Measurements from ENCODE around the gene TM9SF1. TPM values are rescaled to one million over a fixed set of nuclear protein-coding genes. Genes with fewer than 3 reads are reported as not detected.

TM9SF1 gene
- total and polyA plus RNA-seq, 9 of the 15 experiments (the other 6 are each of a cell fraction or from before 2014, with no cell fraction given), result 5.3 to 20.3 (median 11.8) TPM

DNA sequence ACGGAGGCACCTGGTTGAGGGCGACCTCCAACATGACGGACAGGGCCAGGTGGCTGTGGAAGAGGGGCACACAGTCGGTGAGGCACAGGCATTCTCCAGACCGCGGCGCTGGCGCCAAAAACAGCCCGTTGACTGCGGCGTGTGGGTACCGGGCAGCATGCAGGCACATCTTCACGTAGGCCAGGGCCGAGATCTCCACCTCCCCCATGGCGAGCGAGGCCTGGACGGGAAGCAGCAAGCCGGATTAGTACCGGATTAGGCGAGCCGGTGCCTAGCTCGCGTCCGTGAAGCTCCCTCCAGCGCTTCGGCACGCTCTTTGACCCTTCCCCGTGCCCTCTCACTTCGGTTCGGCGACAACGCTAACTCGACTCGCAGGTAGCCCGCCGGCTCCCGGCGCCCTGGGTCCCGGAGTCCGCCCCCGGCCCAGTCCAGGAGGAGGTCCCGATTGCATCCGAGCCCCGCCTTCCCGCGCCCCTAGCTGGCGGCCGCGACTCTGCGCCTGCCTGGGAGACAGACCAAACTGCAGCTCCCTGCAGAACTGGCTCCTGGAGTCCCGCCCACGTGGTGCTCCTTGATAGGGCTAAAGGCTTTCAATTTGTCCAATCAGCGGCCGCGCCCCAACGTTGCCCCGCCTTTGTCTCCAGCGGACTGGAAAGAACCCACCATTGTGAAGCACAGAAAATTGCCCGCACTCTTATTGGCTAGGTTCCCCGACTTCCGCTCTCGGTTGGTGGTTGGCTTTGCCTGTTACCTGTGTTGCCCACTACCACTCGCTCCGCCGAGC, 54.0 kb downstream of the TM9SF1 start, which contains the start of gene EMC9 (continued):
- TF ChIP-seq, protein P1, sequence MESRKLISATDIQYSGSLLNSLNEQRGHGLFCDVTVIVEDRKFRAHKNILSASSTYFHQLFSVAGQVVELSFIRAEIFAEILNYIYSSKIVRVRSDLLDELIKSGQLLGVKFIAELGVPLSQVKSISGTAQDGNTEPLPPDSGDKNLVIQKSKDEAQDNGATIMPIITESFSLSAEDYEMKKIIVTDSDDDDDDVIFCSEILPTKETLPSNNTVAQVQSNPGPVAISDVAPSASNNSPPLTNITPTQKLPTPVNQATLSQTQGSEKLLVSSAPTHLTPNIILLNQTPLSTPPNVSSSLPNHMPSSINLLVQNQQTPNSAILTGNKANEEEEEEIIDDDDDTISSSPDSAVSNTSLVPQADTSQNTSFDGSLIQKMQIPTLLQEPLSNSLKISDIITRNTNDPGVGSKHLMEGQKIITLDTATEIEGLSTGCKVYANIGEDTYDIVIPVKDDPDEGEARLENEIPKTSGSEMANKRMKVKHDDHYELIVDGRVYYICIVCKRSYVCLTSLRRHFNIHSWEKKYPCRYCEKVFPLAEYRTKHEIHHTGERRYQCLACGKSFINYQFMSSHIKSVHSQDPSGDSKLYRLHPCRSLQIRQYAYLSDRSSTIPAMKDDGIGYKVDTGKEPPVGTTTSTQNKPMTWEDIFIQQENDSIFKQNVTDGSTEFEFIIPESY (CRISPR knock-in tag; IDR thresholded peaks at IDR 0.05), result no peak
- TF ChIP-seq ETS2 (tag; IDR thresholded peaks at IDR 0.05; ENCODE audit: borderline replicate concordance, poor library complexity, severe bottlenecking), result no peak
- no peak for TF ChIP-seq SRSF3 (IDR thresholded peaks at IDR 0.05; ENCODE audit: insufficient read depth, low read length)
- no peak for TF ChIP-seq ZNF274 (IDR thresholded peaks at IDR 0.05; ENCODE audit: borderline replicate concordance, low read depth, low read length)
- TF ChIP-seq ZBTB1 (CRISPR knock-in tag; IDR thresholded peaks at IDR 0.05; ENCODE audit: borderline replicate concordance, low read depth), result no peak
- no peak for TF ChIP-seq NFIX (CRISPR knock-in tag; IDR thresholded peaks at IDR 0.05; ENCODE audit: low read depth)
- TF ChIP-seq SUPT5H (IDR thresholded peaks at IDR 0.05), result peak; percentile 66
- TF ChIP-seq, protein P2, sequence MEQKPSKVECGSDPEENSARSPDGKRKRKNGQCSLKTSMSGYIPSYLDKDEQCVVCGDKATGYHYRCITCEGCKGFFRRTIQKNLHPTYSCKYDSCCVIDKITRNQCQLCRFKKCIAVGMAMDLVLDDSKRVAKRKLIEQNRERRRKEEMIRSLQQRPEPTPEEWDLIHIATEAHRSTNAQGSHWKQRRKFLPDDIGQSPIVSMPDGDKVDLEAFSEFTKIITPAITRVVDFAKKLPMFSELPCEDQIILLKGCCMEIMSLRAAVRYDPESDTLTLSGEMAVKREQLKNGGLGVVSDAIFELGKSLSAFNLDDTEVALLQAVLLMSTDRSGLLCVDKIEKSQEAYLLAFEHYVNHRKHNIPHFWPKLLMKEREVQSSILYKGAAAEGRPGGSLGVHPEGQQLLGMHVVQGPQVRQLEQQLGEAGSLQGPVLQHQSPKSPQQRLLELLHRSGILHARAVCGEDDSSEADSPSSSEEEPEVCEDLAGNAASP (IDR thresholded peaks at IDR 0.05), result no peak
- TF ChIP-seq, protein P3, sequence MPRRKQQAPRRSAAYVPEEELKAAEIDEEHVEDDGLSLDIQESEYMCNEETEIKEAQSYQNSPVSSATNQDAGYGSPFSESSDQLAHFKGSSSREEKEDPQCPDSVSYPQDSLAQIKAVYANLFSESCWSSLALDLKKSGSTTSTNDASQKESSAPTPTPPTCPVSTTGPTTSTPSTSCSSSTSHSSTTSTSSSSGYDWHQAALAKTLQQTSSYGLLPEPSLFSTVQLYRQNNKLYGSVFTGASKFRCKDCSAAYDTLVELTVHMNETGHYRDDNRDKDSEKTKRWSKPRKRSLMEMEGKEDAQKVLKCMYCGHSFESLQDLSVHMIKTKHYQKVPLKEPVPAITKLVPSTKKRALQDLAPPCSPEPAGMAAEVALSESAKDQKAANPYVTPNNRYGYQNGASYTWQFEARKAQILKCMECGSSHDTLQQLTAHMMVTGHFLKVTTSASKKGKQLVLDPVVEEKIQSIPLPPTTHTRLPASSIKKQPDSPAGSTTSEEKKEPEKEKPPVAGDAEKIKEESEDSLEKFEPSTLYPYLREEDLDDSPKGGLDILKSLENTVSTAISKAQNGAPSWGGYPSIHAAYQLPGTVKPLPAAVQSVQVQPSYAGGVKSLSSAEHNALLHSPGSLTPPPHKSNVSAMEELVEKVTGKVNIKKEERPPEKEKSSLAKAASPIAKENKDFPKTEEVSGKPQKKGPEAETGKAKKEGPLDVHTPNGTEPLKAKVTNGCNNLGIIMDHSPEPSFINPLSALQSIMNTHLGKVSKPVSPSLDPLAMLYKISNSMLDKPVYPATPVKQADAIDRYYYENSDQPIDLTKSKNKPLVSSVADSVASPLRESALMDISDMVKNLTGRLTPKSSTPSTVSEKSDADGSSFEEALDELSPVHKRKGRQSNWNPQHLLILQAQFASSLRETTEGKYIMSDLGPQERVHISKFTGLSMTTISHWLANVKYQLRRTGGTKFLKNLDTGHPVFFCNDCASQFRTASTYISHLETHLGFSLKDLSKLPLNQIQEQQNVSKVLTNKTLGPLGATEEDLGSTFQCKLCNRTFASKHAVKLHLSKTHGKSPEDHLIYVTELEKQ (CRISPR knock-in tag; IDR thresholded peaks at IDR 0.05), result no peak
- TF ChIP-seq POLR2A (conservative IDR thresholded peaks at IDR 0.05), result peak; percentile 74
- no peak for TF ChIP-seq HMBOX1 (IDR thresholded peaks at IDR 0.05)
- TF ChIP-seq HEY1 (CRISPR knock-in tag; IDR thresholded peaks at IDR 0.05; ENCODE audit: borderline replicate concordance), result no peak
